Liver (tissue), 3 donors: ENCODE data around the gene PCDHAC1.

ENCODE experiments used
- CTCF ChIP-seq: fragments of 150-350 bp; IDR thresholded peaks from 2 replicates; pipeline ENCODE4 v1.5.1; 2017; ENCODE audit warnings: improper control_type of control experiment, low read depth, low read length; ENCODE audit not compliant: missing input control
- EGR1 ChIP-seq, 2 donors: IDR thresholded peaks; 2 replicates each; pipeline ENCODE4 v1.6.1; 2016 to 2018; ENCODE audit warnings: antibody characterized with exemption in 2 of 2, low read depth in 2 of 2
- HNF4A ChIP-seq, 2 donors: conservative IDR thresholded peaks; 2 replicates each; pipeline ENCODE4 v1.6.1; 2016; ENCODE audit warnings: antibody characterized with exemption in 2 of 2, mild to moderate bottlenecking in 2 of 2
- HNF4G ChIP-seq: IDR thresholded peaks from 2 replicates; pipeline ENCODE4 v1.6.1; 2016; ENCODE audit warnings: antibody characterized with exemption
- JUND ChIP-seq, 2 donors: IDR thresholded peaks; 2 replicates each; pipeline ENCODE4 v1.6.1; 2016; ENCODE audit warnings: antibody characterized with exemption in 2 of 2
- REST ChIP-seq: IDR thresholded peaks from 2 replicates; pipeline ENCODE4 v1.6.1; 2016; ENCODE audit warnings: antibody characterized with exemption, mild to moderate bottlenecking
- SP1 ChIP-seq: IDR thresholded peaks from 2 replicates; pipeline ENCODE4 v1.6.1; 2018; ENCODE audit warnings: antibody characterized with exemption, mild to moderate bottlenecking
- TAF1 ChIP-seq: conservative IDR thresholded peaks from 2 replicates; pipeline ENCODE4 v1.6.1; 2016; ENCODE audit warnings: antibody characterized with exemption, mild to moderate bottlenecking
- TF ChIP-seq, protein P1 (sequence below): IDR thresholded peaks from 2 replicates; pipeline ENCODE4 v1.6.1; 2016; ENCODE audit warnings: antibody characterized with exemption
- donor health status: healthy.
- donor health status: healthy.

DNA sequence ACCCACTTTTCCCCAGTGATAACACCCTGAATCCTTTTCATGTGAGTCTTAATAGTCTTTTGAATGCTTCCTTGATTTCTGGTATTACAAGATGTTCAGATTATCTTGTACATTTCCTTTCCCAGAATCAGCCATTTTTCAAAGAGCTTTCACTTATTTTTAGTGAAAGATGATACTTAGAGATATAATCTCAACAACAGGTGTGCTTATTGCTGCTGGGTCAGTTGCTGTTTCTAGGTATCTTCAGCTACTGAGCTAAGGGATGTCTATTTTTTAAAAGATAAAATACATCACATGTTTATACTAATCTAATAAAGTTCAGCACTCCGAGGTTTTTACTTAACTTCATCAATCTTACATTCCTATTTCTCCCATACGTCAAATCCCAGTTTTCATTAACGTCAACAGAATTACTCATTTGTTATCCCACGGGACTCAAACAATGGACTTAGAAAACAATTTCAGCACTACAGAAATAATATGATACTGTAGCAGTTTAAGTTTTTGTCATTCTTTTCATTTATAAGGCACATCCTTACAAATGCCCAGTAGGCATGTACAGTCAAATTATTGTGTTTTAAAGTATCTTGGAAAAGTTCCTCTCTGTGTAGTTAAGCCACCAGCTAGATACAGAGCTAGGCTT lies 9.0 kb downstream of the PCDHAC1 start:
- TF ChIP-seq REST (no peak), SP1 (no peak), CTCF (no peak), EGR1 (IDR thresholded peaks at IDR 0.05; ENCODE audit: low read depth in 2 of 2) (no peak), HNF4A (conservative IDR thresholded peaks at IDR 0.05) (no peak), JUND (IDR thresholded peaks at IDR 0.05) (no peak), HNF4G (no peak), TAF1 (no peak)
- TF ChIP-seq, protein P1, sequence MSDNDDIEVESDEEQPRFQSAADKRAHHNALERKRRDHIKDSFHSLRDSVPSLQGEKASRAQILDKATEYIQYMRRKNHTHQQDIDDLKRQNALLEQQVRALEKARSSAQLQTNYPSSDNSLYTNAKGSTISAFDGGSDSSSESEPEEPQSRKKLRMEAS, result no peak
